ENCODE results near the gene PCBP1.

GRCh38 chr2:70132244-70133126, 45.2 kb downstream of the PCBP1 start:
- TF ChIP-seq CTCF (IDR thresholded peaks at IDR 0.05) (peak in 1 of 4 experiments; percentile 7), POLR2AphosphoS5 (IDR thresholded peaks at IDR 0.05) (peak; percentile 36), EP300 (IDR thresholded peaks at IDR 0.05) (no peak), POLR2A (IDR thresholded peaks at IDR 0.05) (peak in 1 of 2 donors; percentile 30)
